Epidermal melanocyte (primary cell): ENCODE measurements around the gene LRP2.
"Not testable (repeated sequence)": the region's sequence is repeated elsewhere in the genome, so short reads cannot be mapped to it uniquely, and the experiment has no call there.

Source experiments
- DNase-seq: peaks from one replicate; pipeline ENCODE4 v3.0.0; 2011; ENCODE audit warnings: low spot score; ENCODE audit not compliant: insufficient read length

The LRP2 gene

GRCh38 chr2:169362118-169362893 is at the start of gene LRP2:
Gene LRP2 (minus strand): TSS chr2:169362534. CDS start chr2:169362399, 135 bp downstream.
- no peak for DNase-seq

DNA sequence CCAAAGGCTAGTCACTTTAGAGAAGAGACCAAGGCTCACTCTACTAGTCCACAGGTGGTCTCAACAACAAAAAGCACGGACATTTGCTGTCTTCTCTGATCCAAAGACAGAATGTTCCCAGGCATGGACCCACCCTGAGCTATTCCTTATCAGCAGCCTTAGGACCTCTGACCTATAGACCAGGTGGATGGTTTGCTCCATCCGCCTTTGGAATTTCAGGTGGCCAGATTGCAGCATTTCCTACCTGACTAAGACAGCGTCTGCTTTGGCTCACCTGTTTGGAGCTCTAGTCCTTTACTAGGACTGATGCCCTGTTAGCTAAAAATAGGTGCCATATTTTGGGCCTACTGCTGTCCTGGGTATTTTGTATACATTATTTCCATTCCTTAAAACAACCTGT is 44.6 kb upstream of the LRP2 start:
- DNase-seq, result no peak

DNA sequence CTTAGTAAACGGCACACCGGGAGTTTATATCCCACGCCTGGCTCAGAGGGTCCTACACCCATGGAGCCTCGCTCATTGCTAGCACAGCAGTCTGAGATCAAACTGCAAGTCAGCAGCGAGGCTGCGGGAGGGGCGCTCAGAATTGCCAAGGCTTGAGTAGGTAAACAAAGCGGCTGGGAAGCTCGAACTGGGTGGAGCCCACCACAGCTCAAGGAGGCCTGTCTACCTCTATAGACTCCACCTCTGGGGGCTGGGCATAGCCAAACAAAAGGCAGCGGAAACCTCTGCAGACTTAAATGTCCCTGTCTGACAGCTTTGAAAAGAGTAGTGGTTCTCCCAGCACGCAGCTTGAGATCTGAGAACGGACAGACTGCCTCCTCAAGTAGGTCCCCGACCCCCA is 37.2 kb upstream of the LRP2 start:
- DNase-seq, result not testable (repeated sequence)

DNA sequence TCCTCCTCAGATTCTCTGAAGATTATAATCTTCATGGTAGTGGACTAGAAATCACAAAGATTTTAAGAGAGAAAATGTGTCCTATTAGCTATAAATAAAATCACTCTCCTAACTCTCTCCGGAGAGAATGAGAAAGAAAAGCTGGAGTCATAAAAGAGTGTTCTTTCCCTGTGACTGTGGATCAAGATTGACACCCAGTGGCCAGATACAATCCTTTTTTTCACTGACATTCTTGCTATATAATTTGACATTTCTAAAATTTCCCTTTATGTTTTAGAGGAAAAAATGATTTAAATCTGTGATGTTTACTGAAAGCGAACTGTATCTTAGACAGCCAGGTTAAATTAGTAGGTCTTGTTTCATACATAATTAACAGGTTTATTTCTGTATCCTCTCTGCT is 35.4 kb upstream of the LRP2 start:
- peak; percentile 21 for DNase-seq

GRCh38 chr2:169395821-169396374 is 33.6 kb upstream of the LRP2 start:
- DNase-seq, result no peak

- DNase-seq, result no peak
These were observed 30.8 kb upstream of the LRP2 start for GRCh38 chr2:169393068-169393590.

GRCh38 chr2:169391236-169391635 is 28.9 kb upstream of the LRP2 start:
- no peak for DNase-seq

GRCh38 chr2:169388161-169388560 is 25.8 kb upstream of the LRP2 start:
- DNase-seq, result no peak

GRCh38 chr2:169386722-169387121 is 24.4 kb upstream of the LRP2 start:
- DNase-seq, result no peak

GRCh38 chr2:169384816-169385215 is 22.5 kb upstream of the LRP2 start:
- no peak for DNase-seq

DNA sequence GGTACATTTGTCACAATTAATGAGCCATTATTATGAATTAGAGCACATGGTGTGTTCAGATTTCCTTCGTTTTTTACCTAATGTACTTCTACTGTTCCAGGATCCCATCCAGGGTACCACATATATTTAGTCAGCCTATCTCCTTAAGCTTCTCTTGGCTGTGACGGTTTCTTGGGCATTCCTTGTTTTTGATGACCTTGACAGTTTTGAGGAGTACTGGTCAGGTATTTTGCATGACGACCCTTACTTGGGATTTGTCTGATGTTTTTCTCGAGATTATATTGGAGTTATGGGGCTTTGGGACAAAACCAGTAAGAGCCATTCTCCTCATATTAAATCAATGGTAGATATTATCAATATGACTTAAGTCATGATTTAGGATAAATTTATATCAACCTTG is 10.2 kb upstream of the LRP2 start:
- no peak for DNase-seq

DNA sequence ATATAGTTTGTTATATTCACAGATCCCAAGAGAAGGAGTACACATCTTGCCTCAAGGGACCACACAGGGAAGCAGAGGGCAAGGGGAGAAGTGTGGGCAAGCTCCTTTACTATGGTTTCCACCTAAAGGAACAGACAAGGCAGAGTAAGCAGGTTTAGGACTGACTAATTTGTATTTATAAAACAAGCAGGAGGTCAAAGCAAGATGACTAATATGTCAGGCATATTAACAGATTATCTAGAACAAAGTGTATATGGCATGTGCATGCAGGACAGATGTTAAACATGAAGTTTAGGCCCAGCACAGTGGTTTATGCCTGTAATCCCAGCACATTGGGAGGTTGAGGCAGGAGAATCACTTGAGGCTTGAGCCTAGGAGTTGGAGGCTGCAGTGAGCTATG is 3.7 kb upstream of the LRP2 start:
- DNase-seq, result no peak

DNA sequence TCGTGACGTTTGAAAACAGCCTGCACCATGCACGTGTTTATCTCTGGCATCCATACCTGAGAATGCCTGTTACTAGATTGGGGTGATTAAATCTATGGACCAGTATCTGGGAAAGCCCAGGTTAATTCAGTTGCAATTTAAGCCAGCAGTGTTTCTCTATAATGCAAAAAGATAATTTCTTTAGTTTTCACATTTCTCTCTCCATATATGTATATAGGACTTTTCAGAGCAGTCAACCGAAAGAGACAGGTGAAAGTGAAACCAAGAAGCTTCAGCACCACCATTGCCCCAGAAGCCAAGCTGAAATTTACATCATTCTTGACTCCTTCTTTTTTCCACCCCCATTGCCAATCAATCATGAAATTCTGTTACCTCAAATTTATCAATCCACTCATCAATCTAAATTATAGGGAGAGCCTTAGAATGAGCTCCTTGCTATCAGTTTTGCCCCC is 2.7 kb upstream of the LRP2 start:
- no peak for DNase-seq

DNA sequence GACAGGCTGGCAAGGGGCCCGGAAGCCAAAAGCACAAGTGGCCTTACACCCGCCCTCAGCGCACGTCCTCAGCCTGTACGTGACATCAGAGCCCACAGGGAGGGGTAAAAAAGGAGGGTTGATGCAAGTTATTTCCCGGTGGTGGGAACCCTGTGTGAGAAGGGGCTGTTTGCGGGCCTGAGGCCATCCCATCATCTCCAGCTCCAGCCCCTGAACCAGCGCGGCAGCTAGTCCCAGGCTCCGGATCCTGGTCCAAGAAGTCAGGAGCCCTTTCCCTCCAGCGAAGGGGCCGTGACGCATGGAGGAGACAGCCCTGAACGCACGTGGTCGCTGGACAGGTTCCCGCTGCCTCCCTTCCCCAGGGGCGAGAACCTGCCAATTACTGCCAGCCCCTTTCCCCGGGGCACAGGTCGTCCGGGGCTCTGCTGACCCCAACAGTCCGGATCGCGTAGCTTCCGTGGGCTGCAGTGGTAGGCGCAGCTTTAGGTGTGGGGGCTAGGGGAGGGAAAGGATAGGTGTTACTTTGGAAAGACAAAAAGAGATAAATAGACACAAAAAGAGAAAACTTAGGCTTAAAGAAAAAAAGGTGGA is 1.3 kb upstream of the LRP2 start:
- DNase-seq, result no peak

DNA sequence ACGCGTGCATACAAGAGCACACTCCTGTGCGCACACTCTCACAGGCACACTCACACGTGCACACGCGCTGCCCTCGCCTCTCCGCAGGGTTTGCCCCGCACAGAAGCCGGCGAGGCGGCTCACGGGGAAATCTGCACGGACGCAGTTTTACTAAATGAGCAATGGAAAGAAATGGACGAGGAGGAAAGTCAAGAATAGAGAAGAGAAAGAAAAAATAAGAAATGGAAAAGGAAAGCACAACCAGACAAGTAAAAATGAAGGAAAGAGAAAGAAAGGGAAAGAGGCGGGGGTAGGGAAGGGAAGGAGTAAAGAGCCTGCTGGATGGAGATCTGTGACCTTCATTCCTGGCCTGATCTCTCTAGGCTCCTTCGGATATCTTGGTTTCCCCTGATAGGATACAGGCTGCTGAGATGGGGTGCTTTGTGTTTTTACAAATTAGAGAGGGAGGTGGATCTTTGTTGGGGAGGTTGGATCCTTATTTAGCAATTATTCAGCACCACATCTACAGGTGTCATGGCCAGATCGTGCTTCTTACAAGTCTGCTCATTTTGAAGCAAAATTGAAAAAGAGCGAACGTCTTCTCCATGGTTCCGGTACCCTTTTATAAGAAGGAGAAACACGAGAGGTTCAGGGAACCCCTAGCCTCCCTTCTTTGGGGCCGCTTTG is 693 bp upstream of the LRP2 start:
- no peak for DNase-seq

- DNase-seq, result no peak
These were observed 622 bp downstream of the LRP2 start for GRCh38 chr2:169361706-169362117.

DNA sequence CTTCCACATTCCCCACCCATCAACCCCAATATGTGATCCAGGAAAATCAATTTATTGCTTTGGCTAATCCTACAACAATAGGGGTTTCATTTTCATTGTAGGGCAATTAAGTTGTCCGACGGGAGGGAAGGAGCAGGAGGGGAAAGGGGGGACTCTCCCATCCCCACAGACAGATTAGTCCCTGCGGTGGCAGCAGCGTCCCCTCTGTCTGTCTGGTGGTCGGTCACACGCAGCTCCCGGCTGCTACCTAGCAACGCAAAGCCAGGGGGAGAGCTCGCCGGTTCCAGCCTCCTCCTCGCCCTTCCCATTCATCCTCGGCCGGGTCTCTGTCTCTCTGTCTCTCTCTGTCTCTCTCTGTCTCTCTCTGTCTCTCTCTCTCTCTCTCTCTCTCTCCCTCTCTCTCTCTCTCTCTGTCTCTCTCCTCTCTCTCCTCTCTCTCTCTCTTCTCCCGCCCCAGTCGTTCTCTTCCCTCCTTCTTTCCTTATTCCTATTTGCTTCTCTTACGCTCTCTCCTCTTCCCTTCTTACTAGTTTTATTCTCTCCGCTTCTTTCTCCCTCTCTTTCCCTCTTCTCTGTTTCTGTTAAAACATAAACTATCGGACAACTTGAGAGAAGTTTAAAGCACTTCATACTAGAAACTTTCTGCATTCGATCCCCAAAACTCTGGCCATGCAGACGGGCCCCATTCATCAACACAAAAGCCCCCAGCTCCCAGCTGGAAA is 1.2 kb downstream of the LRP2 start:
- no peak for DNase-seq

DNA sequence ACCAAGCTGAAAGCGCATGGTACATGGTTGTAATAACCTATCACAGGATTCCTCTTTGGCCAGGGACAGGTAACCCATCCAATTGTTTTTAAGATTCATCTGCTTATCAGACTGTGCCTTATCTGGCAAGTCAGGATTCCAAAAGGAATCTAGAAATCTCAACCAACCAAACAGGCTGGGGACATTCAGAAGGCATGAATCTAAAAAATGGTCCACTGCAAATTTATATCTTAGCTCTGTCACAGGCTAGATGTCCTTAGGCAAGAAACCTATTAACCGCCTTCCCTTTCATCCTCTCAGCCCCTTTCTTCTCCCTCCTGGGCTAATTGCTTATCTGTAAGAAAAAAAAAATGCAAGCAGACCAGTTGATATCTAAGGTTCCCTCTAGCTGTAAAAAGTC is 4.3 kb downstream of the LRP2 start:
- DNase-seq, result no peak

GRCh38 chr2:169354244-169354643 is 8.1 kb downstream of the LRP2 start:
- DNase-seq, result no peak

GRCh38 chr2:169351725-169352124 is 10.6 kb downstream of the LRP2 start:
- DNase-seq, result no peak

DNA sequence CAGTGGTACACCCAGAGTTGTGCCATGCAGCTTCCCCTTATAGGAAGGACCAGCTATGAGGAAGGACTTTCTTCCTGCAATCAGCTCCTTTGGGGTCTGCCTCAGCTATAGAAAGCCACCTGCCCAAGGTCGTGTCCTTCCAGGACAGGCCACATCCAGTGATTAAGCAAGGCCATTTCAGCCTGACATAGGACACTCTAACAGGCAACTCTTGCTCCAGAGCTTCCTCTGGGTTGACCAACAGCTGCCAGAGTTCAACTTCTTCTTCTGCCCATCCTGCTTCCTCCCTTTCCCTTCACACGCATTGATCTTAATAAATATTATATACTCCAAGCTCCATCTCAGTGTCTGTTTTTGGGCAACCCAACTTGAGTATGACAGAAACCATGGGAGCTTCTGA is 12.8 kb downstream of the LRP2 start:
- no peak for DNase-seq
